OCI-LY1 (cell line): Measurements from ENCODE around the gene KRTAP10-9.

Source experiments
- H2AFZ ChIP-seq: fragments of 200-600 bp; sonication (generic), shearing (Covaris generic); 2 replicates; pipeline ENCODE4 v1.6.0; 2014; ENCODE audit warnings: antibody characterized with exemption, mild to moderate bottlenecking, low read length
- H3F3A ChIP-seq: fragments of 200-600 bp; sonication (generic), shearing (Covaris generic); 2 replicates; pipeline ENCODE4 v1.6.0; 2014; ENCODE audit warnings: mild to moderate bottlenecking, antibody characterized with exemption, low read length, moderate library complexity; ENCODE audit not compliant: insufficient read depth
- H3K27ac ChIP-seq: fragments of 200-600 bp; sonication (generic); 2 replicates; pipeline ENCODE4 v1.5.1; 2014; ENCODE audit warnings: low read length, mixed run types, mild to moderate bottlenecking, low read depth; ENCODE audit not compliant: poor library complexity, severe bottlenecking
- H3K27me3 ChIP-seq: fragments of 200-600 bp; sonication (generic); 2 replicates; pipeline ENCODE4 v1.6.0; 2014; ENCODE audit warnings: antibody characterized with exemption, mild to moderate bottlenecking, low read length, moderate library complexity; ENCODE audit not compliant: insufficient read depth
- H3K36me3 ChIP-seq: fragments of 200-600 bp; sonication (generic); 2 replicates; pipeline ENCODE4 v1.6.1; 2014; ENCODE audit warnings: mild to moderate bottlenecking, antibody characterized with exemption, low read length, moderate library complexity, mixed read lengths; ENCODE audit not compliant: insufficient read depth
- H3K4me1 ChIP-seq: fragments of 200-600 bp; sonication (generic); 2 replicates; pipeline ENCODE4 v1.5.1; 2014; ENCODE audit warnings: mild to moderate bottlenecking, low read length, moderate library complexity; ENCODE audit not compliant: insufficient read depth, severe bottlenecking
- H3K4me2 ChIP-seq: fragments of 200-600 bp; sonication (generic), shearing (Covaris generic); 2 replicates; pipeline ENCODE4 v1.6.1; 2014; ENCODE audit warnings: low read length
- H3K4me3 ChIP-seq: fragments of 200-600 bp; sonication (generic); 2 replicates; pipeline ENCODE4 v1.5.1; 2014; ENCODE audit warnings: low read length, low read depth, mild to moderate bottlenecking, mixed read lengths; ENCODE audit not compliant: poor library complexity, severe bottlenecking
- H3K79me2 ChIP-seq: fragments of 200-600 bp; shearing (Covaris generic); 2 replicates; pipeline ENCODE4 v1.6.1; 2016; ENCODE audit warnings: mixed run types, low read length, mixed read lengths; ENCODE audit not compliant: insufficient read depth
- H3K9ac ChIP-seq: fragments of 200-600 bp; sonication (generic), shearing (Covaris generic); 2 replicates; pipeline ENCODE4 v1.6.1; 2014; ENCODE audit warnings: mild to moderate bottlenecking, low read length, mixed read lengths
- H3K9me2 ChIP-seq: fragments of 200-600 bp; sonication (generic), shearing (Covaris generic); 2 replicates; pipeline ENCODE4 v1.6.1; 2014; ENCODE audit warnings: low read depth, mild to moderate bottlenecking, low read length, mixed read lengths
- H3K9me3 ChIP-seq: fragments of 200-600 bp; shearing (Covaris generic); 2 replicates; pipeline ENCODE4 v1.6.1; 2014; ENCODE audit warnings: low read length, mixed read lengths
- H4K20me1 ChIP-seq: fragments of 200-600 bp; sonication (generic), shearing (Covaris generic); 2 replicates; pipeline ENCODE4 v1.6.0; 2016; ENCODE audit warnings: mild to moderate bottlenecking, low read length; ENCODE audit not compliant: insufficient read depth
- EZH2 ChIP-seq: fragments of 200-600 bp; sonication (generic), shearing (Covaris generic); IDR thresholded peaks from 2 replicates; pipeline ENCODE4 v1.8.0; 2017; ENCODE audit warnings: borderline replicate concordance, mixed run types, mild to moderate bottlenecking, antibody characterized with exemption, low read length, moderate library complexity, mixed read lengths
- TF ChIP-seq, protein P1 (sequence below): fragments of 200-600 bp; sonication (generic), shearing (Covaris generic); IDR thresholded peaks from 2 replicates; pipeline ENCODE4 v1.5.1; 2017; ENCODE audit warnings: mild to moderate bottlenecking, antibody characterized with exemption, low read length, moderate library complexity, mixed read lengths

KRTAP10-9 gene

DNA sequence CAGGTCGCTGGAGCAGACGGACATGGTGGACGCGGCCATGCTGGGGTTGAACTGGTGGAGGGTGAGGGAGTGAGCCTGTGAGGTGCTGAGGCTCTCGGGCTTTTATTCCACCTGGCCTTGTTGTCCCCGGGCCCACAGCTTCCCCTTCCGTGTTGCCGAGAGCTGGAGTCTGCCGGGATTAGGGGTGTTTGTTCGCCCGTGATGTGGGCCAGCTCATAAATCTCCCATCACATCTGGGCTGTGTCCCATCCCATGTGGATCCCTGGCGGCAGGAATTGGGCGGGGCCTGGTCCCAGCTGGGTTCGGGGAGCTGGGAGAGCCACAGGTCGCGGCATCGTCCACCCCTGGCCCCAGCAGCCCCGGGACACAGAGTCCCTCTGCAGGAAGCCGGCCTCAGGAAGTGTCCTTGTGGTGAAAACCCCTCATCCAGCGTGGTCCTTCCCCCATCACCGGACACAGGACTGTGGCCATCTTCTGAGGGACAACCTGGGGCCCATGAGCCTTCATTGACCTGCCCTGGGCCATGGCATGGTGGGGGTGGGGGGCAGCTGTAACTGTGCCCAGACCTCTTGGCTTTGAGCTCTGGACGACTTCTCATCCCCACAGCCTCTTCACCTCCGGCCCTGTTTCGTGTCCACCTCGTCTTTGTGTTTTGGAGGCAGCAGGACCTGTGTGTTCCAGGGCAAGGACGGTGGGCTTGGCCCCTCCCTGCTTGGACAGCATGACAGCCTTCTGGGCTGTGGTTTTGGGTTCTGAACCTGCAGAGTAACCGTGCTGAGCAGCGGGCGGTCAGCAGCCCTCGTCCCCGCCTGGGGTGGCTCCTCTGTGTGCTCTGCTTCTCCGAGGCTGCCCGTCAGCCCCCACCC lies 34.2 kb upstream of the KRTAP10-9 start, which contains the start of gene KRTAP10-6:
Gene KRTAP10-6 (minus strand): TSS at position 60 of the 866 bp plus-strand sequence. CDS start 21 bp downstream, at position 39.
- no peak within 1 kb of the TSS for H3K27ac ChIP-seq
- no peak for TF ChIP-seq EZH2
- TF ChIP-seq, protein P1, sequence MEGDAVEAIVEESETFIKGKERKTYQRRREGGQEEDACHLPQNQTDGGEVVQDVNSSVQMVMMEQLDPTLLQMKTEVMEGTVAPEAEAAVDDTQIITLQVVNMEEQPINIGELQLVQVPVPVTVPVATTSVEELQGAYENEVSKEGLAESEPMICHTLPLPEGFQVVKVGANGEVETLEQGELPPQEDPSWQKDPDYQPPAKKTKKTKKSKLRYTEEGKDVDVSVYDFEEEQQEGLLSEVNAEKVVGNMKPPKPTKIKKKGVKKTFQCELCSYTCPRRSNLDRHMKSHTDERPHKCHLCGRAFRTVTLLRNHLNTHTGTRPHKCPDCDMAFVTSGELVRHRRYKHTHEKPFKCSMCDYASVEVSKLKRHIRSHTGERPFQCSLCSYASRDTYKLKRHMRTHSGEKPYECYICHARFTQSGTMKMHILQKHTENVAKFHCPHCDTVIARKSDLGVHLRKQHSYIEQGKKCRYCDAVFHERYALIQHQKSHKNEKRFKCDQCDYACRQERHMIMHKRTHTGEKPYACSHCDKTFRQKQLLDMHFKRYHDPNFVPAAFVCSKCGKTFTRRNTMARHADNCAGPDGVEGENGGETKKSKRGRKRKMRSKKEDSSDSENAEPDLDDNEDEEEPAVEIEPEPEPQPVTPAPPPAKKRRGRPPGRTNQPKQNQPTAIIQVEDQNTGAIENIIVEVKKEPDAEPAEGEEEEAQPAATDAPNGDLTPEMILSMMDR, result no peak
- H3K9ac ChIP-seq, result no peak within 1 kb of the TSS
- no peaks in the 10 kb centered on the region for H3K36me3 ChIP-seq
- no peaks in the 10 kb centered on the region for H3K79me2 ChIP-seq
- no peaks in the 10 kb centered on the region for H3F3A ChIP-seq
- no peaks in the 10 kb centered on the region for H3K9me2 ChIP-seq
- no peaks in the 10 kb centered on the region for H3K4me1 ChIP-seq
- H3K9me3 ChIP-seq, result no peaks in the 10 kb centered on the region
- H3K4me2 ChIP-seq, result no peak within 1 kb of the TSS
- H2AFZ ChIP-seq, result no peak within 1 kb of the TSS
- H3K27me3 ChIP-seq, result no peaks in the 10 kb centered on the region
- H3K4me3 ChIP-seq, result no peak within 1 kb of the TSS
- no peaks in the 10 kb centered on the region for H4K20me1 ChIP-seq

DNA sequence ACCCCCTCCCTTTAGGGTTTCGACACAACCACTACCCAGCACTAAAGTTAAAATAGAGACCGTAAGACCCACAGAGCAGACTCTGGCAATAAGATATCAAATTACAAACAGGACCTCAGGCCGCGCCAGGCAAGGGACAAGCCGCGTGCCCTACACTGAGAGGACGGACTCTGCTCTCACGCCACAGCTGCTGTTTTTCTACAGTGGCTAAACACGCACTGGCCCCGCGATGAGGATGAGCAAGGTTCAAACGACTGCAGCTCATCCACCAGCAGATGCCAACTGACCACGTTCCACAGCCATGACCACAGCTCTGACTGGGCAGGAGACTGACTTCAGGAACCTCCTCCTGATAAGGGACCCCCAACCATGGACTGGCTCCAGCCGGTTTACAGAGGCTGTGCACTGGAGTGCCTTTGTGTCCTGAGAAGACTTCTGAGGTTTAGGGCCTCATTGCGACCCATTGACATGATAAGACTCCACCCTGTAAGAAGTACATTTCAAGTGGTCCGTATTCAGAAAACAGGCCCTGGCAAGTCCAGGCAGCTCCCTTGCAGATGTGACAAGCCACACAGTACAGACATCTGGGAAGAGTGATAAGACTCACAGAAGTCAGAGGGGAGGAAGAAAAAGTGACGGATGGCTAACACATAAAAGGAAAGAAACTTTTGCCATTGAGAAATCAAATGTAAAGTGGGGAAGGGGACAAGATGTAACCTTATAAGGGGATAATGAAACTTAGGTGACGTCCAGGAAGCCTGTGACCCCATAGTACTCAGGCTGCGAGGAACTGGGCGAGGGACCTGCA lies 33.1 kb upstream of the KRTAP10-9 start:
- no peak for TF ChIP-seq EZH2
- TF ChIP-seq, protein P1, result no peak
- no peak overlapping the region for H3K4me3 ChIP-seq
- no peaks in the 10 kb centered on the region for H3K4me1 ChIP-seq
- H3K4me2 ChIP-seq, result no peak overlapping the region
- H3K27ac ChIP-seq, result no peak overlapping the region
- H3K9me2 ChIP-seq, result no peaks in the 10 kb centered on the region
- no peaks in the 10 kb centered on the region for H3K79me2 ChIP-seq
- H3K9me3 ChIP-seq, result no peaks in the 10 kb centered on the region
- H3K27me3 ChIP-seq, result no peaks in the 10 kb centered on the region
- H3F3A ChIP-seq, result no peaks in the 10 kb centered on the region
- H3K9ac ChIP-seq, result no peak overlapping the region
- H4K20me1 ChIP-seq, result no peaks in the 10 kb centered on the region
- no peaks in the 10 kb centered on the region for H3K36me3 ChIP-seq
- no peak overlapping the region for H2AFZ ChIP-seq

DNA sequence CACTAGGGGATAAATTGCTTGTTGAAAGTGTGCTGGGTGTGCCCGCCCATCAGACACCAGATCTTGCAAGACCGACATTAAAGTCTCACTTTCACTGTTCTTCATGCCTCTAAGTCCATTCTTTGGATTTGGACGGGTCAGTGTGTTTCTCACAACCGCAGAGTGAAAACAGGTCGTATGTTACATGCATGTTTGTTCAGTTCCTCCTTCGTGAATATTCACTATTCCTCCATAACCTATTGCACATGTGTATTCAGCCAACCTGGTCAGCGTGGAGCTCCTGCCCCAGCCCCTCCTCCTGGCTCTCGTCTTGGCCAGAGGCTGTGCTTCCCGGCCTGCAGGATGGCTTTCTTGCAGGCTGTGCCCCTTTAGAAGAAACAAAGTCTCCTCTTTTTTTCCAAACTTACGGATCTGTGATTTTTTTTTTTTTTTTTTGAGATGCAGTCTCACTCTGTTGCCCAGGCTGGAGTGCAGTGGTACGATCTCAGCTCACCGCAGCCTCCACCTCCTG lies 32.4 kb upstream of the KRTAP10-9 start:
- no peaks in the 10 kb centered on the region for H3K9me3 ChIP-seq
- no peak overlapping the region for H3K4me3 ChIP-seq
- no peaks in the 10 kb centered on the region for H3K27me3 ChIP-seq
- no peak overlapping the region for H2AFZ ChIP-seq
- TF ChIP-seq, protein P1, result no peak
- no peak for TF ChIP-seq EZH2
- H3K9ac ChIP-seq, result no peak overlapping the region
- no peak overlapping the region for H3K27ac ChIP-seq
- no peaks in the 10 kb centered on the region for H3K4me1 ChIP-seq
- no peaks in the 10 kb centered on the region for H3K79me2 ChIP-seq
- H3F3A ChIP-seq, result no peaks in the 10 kb centered on the region
- H4K20me1 ChIP-seq, result no peaks in the 10 kb centered on the region
- H3K36me3 ChIP-seq, result no peaks in the 10 kb centered on the region
- no peaks in the 10 kb centered on the region for H3K9me2 ChIP-seq
- no peak overlapping the region for H3K4me2 ChIP-seq
